ENCODE data around the gene FLT3LG.

FLT3LG gene

DNA sequence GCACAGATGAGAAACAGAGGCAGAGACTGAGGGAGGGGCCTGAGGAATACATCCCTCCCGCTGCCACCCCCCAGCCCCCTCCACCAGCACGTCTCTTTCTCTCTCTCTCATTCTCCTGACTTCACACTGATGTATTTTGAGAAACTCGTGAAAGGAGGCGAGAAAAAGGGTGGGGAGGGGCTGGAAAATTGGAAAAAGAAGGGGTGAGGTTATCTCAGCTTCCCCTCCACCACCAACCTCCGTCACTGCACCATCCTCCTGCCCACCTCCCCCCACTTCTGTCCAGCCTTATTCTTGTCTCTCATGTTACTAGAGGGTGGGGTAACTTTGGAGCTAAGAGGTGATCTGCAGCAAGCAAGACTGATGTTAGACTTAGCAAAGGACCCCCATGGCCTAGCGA is 34.2 kb upstream of the FLT3LG start:
- in situ Hi-C loops (cut with HindIII; ENCODE audit: low sequenced_read_pairs) = no loop called here
- DNase-seq (ENCODE audit: low read depth, low spot score) = no peak
- TF ChIP-seq CTCF (IDR thresholded peaks at IDR 0.05; ENCODE audit: low read depth, low read length) = no peak
- no peak overlapping the region for H3K4me3 ChIP-seq (ENCODE audit: low read depth, low read length)

- TF ChIP-seq CTCF (IDR thresholded peaks at IDR 0.05; ENCODE audit: low read depth, low read length) = no peak
Measured at GRCh38 chr19:49440439-49441209, 33.4 kb upstream of the FLT3LG start.

DNA sequence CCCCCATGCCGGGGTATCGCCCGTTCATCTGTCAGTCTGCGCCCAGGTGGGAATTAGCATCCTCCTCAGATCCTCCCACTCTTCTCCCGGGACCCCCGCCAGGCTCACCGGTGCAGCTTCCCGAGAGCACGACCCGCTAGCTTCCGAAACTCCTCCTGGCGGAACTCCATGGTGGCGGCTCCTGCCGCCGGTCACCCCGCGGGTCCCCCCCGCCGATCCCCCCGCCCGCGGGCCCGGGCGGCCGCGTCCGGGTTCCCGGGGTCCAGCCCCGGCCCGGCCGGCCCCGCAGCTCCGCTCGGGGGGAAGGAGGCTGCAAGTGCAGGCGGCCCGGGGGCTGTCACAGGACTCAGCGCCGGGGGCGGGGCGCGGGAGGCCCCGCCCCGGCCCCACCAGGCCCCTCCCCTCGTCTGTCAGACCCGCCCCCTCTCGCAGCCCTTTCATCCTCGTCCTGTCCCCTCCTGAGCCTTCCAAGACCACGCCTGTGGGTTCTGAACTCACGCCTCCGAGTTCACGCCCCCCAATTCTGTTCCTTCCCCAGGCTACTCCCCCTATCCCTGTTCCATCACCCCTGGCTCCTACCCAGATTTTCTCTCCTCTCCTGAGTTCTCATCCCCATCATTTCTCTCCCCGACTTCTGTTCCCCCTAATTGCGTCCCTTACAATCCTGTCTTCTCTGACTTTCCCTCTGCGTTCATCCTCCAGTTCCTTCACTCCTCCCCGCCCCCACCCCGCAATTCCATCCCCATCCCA is 32.6 kb upstream of the FLT3LG start, which contains the start of gene SLC17A7:
SLC17A7 (minus strand) TSS at position 318 of the 750 bp plus-strand sequence; CDS start at position 170, 148 bp downstream.
- no peak for DNase-seq (ENCODE audit: low read depth, low spot score)
- no peak within 1 kb of the TSS for H3K4me3 ChIP-seq (ENCODE audit: low read depth, low read length)
- in situ Hi-C loops (cut with HindIII; ENCODE audit: low sequenced_read_pairs) = no loop called here
- TF ChIP-seq CTCF (IDR thresholded peaks at IDR 0.05; ENCODE audit: low read depth, low read length) = no peak

More at GRCh38 chr19:49440439-49441209, 33.4 kb upstream of the FLT3LG start:
- H3K4me3 ChIP-seq (ENCODE audit: low read depth, low read length) = no peak overlapping the region
- DNase-seq (ENCODE audit: low read depth, low spot score) = no peak
- in situ Hi-C loops (cut with HindIII; ENCODE audit: low sequenced_read_pairs) = no loop called here

GRCh38 chr19:49441960-49442350 is 32.1 kb upstream of the FLT3LG start:
- in situ Hi-C loops (cut with HindIII; ENCODE audit: low sequenced_read_pairs) = no loop called here
- H3K4me3 ChIP-seq (ENCODE audit: low read depth, low read length) = no peak overlapping the region
- DNase-seq (ENCODE audit: low read depth, low spot score) = no peak
- TF ChIP-seq CTCF (IDR thresholded peaks at IDR 0.05; ENCODE audit: low read depth, low read length) = no peak

DNA sequence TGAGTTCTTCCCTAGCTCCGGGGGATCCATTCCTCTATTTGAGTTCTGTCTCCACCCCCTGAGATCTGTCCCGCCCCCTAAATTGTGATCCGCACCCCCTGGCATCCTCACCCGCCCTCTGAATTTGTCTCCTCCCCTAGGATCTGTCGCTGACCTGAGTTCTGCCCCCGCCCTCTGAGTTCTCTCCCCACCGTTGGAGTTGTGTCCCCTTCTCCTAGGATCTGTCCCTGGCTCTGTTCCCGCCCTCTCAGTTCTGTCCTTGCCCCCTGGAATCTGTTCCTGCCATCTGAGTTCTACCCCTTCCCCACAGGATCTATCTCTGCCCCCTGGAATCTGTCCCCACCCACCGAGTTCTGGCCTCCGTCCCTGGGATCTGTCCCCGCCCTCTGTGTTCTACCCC is 31.7 kb upstream of the FLT3LG start:
- no peak overlapping the region for H3K4me3 ChIP-seq (ENCODE audit: low read depth, low read length)
- in situ Hi-C loops (cut with HindIII; ENCODE audit: low sequenced_read_pairs) = no loop called here
- DNase-seq (ENCODE audit: low read depth, low spot score) = no peak
- TF ChIP-seq CTCF (IDR thresholded peaks at IDR 0.05; ENCODE audit: low read depth, low read length) = no peak

- DNase-seq (ENCODE audit: low read depth, low spot score) = peak; percentile 84
- in situ Hi-C loops (cut with HindIII; ENCODE audit: low sequenced_read_pairs) = no loop called here
- TF ChIP-seq CTCF (IDR thresholded peaks at IDR 0.05; ENCODE audit: low read depth, low read length) = no peak
- H3K4me3 ChIP-seq (ENCODE audit: low read depth, low read length) = peak overlapping the region; percentile 57
Measured at GRCh38 chr19:49442771-49443365, 31.1 kb upstream of the FLT3LG start.
